GM18508 (cell line): Measurements from ENCODE around the gene CRKL.

ENCODE experiments used
- ATAC-seq: cut with Tn5 transposase; IDR thresholded peaks from one replicate; pipeline ENCODE4 v1.9.1; 2021; ENCODE audit warnings: moderate number of reproducible peaks; ENCODE audit not compliant: insufficient read depth, unreplicated experiment

CRKL gene

DNA sequence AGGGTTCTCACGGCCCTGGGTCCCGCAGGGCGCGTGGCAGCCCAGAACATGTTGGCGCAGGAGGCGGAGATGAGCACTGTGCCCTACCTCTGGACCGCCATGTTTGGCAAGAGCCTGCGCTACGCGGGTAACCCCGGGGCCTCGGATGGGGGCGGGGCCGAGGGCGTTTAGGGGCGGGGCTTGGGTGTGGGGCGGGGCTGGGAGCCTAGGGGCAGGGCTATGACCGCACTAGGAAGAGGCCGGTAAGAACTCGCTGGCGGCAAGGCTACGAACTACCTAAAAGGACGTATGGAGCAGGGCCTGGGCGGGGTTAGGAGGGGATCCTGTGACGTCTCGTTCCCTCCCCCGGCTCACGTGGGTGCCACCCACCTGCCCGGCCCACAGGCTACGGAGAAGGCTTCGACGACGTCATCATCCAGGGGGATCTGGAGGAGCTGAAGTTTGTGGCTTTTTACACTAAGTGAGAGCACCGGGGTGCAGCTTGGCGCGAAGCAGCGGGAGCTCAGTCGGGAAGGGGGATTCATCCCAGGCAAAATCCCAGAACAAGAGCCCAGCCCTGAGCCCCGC lies 62.1 kb downstream of the CRKL start:
- ATAC-seq, result no peak

DNA sequence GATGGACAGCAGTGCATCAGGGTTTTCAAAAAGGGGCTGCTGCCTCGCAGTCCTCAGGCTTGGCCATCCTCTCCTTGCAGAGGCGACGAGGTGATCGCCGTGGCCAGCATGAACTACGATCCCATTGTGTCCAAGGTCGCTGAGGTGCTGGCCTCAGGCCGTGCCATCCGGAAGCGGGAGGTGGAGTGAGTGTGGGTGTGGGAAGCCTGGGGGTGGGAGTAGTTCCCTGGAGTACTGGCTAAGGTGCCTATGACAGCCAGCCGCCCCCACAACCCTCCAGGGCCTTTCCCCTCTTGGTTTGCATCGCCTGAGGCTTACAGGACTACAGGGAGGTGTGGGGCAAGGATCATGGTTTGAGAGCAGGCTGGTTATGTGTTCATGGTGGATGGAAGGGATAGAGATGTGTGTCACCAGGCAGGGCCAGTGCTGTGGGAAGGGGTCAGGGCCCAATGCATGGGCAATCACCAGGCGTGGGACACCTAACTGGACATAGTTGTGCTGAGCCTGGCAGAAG lies 62.8 kb downstream of the CRKL start:
- ATAC-seq, result no peak

DNA sequence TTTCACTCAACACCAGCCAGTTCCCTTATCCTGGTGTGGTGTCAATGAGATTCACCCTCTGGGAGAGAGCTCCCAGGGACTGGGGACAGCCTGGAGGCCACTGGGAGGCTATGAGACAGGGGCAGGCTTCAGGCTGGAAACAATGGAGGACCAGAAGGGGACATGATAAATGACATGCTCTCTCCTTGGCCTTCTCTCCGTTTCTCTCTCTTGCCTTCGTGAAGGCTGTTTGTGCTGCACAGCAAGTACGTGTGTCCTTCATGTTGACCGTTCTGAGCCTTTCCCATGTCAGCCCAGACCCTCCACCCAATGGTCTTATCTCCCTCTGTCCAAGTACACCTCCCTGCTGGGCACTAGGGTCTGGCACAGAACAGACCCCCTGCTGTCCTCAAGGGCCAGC lies 63.3 kb downstream of the CRKL start:
- no peak for ATAC-seq

DNA sequence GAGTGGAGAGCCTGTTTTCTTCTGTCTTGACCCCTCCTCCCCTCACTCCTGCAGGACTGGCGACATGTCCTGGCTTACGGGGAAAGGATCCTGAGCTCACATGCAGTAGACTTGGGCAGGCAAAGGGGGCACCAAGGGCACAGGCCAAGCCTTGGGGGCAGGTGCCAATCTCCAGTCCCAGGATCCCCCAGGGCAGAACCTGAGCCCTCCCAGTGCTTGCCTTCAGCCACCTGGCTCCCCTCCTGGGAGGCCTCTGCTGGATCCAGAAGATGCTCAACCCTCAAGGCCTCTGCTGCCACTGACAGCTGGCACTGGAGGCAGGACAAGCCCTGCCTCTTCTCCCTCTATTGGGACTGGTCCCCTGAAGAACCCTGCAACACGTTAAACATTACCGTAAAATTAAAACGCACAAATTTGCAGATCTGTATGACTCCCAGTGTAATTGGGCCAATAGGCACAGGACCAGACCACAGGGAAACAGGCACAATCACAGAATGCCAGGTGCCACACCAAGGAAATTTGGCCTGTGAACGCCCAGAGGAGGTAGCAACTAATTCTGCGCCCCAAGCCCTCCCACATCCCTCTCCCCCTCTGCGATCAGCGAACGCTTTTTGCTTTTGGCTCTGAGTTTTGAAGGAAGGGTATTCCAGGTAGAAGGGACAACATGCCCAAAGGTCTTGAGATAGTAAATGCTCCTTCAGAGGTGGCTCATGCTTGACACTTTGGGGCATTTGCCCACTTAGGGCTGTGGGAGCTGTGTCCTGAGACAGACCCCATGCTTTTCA lies 63.9 kb downstream of the CRKL start:
- ATAC-seq, result no peak

DNA sequence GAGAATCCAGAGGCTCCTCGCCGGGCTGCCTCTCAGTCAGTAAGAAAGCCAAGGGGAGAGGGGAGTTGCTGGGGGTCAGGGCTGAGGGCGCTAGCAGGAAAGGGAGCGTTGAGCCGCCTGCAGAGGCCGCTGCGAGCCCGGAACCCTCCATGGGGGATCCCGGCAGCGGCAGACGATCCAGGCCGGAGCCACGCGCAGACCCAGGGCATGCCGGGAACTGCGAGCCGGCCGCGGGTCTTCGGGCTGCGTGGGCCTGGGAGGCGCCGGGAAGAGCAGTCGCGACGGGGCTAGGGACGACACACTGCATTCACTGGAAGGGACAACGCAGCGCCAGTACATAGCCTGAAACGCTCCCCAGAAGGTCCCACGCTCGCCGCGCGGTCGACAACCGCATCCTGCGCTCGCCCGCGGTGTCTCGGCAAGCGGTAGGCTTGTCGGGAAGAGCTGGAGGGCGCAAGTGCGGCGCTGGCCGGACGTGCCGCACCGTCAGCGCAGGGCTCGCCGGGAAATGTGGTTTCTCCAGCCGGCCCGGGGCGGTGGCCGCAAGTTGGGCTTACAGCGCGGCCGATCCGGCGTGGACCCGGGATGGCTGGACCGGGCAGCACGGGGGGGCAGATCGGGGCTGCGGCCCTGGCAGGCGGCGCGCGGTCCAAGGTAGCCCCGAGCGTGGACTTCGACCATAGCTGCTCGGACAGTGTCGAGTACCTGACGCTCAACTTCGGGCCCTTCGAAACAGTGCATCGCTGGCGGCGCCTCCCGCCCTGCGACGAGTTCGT lies 64.8 kb downstream of the CRKL start, which contains the start of gene LZTR1:
Gene LZTR1 (plus strand): TSS at position 511 of the 776 bp plus-strand sequence. CDS start 75 bp downstream, at position 586.
- no peak for ATAC-seq

DNA sequence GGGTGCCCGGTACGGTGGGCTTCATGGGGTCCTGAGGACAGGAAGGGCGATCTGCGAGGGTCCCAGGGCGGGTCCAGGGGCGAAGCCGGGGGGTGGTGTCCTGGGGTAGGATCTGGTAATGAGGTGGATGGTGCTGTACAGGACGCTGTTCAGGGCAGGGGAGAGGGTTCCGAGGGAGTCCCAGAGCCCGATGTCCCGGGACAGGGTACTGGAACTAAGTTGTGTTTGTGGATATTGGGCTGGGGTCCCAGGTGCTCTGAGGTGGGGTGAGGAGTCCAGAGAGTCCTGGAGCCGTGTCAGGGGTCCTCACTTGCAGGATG lies 65.3 kb downstream of the CRKL start:
- ATAC-seq, result no peak

DNA sequence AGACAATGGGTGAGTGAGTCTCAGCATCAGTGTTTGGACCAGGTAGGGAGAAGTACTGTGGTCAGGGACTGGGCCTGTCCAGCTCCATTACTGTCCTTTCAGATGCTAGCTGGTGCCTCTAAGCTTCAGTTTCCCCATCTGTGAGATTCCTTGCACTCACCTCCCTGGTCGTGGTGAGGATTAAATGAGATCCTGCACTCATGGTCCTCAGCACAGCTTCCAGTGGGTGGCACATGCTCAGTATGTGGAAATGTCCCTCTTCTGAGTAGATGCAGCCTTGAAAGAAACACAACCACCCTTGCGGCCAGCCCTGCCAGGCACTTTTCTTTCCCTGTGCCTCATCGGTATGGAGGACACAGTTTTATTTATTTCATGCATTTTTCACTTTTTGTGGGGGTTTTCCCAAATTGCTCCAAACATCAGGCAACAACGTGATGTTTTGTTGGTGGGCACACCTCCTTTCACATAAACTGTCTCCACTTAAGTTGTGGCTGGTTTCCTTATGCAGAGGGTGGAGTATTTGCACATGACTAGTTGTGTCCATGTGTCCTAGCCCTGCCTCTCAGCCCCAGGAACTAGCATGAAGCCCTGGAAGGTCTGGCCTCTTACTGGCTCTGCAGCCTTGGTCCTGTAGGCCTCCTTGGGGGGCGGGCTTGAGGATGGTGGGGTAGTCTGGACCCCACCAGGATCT lies 66.0 kb downstream of the CRKL start:
- ATAC-seq, result no peak

DNA sequence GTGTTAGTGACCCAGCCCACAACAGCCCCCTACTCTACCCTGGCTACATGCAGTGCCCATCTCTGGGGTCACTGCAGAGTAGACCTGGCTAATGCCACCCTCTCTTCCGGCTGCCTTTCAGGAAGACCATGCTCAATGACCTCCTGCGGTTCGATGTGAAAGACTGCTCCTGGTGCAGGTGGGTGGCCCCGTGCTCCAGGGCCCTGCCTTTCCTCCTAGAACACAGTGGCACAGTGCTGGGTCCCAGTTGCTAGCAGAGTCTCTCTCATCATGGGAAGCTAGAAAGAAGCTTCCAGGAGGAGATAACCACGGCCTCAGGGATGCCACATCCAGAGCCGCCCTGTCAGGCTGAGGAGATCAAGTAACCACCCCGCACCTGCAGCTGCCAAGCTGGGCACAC lies 68.5 kb downstream of the CRKL start:
- no peak for ATAC-seq

DNA sequence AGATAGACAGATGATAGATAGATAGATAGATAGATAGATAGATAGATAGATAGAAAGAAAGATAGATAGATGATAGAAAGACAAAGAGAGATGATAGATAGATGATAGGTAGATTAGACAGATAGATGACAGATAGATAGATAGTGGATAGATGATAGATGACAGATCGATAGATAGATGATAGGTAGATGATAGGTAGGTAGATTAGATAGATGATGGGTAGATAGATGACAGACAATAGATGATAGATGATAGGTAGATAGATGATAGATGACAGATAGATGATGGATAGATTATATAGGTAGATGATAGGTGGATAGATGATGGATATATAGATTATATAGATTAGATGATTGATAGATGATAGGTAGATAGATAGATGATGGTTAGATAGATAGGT lies 69.2 kb downstream of the CRKL start:
- no peak for ATAC-seq

DNA sequence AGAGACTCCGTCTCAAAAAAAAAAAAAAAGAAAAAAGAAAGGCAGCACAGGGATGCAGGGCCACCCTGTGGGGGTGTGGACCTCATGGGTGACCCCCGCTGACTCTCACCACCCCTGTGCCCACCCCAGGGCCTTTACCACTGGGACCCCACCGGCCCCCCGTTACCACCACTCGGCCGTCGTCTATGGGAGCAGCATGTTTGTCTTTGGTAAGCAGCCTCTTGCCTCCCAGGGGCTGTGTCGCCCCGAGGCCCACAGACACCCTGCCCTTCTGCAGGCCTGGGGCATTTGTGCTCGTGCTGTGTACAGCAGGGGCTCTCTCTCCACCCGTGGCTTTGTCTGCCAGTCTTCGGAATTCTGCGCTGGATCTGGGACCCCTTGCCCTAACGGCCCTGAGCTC lies 70.2 kb downstream of the CRKL start:
- no peak for ATAC-seq

DNA sequence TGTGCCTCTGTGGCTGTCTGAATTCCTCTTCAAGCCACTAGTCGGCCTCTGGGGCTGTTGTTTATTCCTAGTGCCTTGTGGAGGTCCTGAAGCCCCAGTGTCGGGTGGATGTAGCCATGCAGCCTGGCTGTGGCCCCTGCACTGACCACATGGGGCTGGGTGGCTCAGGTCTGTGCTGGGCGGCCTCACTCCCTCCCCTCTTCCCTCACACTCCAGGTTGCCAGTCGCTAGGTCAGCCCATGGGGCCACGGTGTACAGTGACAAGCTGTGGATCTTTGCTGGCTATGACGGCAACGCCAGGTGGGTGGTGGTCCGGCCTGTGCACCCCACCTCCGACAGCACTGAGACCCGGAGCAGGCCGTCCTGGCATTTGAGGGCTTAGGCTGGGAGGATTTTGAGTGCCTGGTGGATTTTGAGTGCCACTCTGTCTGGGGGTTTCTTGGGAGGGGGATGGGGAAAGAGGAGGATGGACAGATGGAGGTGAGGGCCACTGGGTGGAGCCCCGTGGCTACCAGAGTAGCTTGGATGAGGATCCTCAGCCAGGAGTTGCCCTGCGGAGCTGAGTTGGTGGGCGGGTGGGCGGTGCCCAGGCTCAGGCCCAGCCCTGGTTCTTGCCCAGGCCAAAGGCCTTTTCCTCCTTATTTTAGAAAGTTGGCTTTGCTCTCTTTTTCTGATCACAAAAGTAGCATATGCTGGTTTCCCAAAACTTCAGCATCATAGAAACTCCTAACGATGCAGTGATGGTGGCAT lies 71.5 kb downstream of the CRKL start:
- ATAC-seq, result no peak

DNA sequence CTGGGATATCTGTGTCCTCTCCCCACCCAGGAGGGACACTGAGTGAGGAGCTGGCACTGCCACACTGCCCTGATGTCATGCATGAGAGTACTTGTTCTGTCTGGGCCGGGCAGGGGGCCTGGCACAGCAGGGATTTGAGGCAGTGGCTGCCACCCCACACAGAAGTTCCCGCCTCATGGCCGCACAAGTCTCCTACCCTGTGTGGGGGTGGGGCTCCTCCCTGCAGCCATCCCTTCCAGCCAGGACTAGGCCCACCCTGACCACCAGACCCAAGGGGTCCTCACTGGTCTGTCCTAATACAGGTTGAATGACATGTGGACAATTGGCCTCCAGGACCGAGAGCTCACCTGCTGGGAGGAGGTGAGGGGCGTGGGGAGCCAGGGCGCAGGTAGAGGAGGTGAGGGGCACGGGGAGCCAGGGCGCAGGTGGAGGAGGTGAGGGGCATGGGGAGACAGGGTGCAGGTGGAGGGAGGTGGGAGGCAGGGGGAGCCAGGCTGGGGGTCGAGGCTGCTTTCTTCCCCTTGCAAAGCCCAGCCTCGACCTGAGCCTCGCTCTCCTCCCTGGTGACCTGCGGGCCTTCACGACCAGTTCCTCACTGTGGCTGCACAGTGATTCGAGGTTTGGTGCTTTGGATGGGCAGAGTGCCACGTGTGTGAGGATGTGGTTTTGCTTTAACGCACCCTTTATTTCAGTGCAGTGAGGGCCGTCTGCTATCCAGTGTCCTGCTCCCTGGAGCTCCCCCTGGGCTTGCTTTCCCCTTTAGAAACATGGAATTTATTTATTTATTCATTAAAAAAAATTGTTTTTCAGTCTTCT lies 72.3 kb downstream of the CRKL start:
- ATAC-seq, result no peak

DNA sequence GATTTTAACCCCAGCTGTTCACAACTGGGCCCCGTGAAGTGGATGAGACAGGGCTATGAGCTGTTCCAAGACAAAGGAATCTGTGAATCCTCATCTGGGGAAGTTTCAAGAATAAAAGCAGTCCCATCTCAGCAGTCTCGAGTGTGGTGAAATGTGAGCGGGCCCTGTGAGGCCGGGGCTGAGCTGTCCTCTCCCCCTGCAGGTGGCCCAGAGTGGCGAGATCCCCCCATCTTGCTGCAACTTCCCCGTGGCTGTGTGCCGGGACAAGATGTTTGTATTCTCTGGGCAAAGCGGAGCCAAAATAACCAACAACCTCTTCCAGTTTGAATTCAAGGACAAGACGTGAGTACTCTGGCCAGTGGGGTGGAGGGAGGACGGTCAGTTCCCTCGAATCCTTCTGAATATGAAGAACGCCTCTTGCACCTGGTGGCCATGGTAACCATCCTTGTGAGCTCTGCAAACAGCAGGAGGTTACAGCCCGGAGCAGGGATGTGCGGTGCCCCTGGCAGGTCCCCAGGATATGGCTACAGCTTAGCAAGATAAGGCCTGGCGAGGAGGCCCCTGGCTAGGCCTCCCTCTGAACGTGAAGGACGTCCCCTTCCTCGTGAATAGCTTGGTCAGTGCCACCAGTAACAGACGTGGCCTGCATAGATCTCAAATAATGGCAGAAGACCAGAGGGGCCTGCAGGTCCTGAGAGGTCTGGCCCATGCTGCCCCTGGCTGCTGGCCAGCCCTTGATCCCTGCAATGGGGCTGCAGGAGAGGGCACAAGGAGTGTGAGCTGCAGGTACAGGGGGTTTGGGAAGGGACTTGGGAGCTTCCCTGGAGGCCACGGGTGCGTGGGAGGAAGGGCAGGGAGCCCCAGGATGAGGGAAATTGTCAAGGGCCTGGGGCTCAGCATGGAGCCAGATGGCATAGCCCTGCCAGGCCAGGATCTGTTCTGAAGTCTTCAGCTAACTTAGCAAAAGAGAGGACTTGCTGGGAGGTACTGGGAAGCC lies 73.3 kb downstream of the CRKL start:
- ATAC-seq, result no peak

DNA sequence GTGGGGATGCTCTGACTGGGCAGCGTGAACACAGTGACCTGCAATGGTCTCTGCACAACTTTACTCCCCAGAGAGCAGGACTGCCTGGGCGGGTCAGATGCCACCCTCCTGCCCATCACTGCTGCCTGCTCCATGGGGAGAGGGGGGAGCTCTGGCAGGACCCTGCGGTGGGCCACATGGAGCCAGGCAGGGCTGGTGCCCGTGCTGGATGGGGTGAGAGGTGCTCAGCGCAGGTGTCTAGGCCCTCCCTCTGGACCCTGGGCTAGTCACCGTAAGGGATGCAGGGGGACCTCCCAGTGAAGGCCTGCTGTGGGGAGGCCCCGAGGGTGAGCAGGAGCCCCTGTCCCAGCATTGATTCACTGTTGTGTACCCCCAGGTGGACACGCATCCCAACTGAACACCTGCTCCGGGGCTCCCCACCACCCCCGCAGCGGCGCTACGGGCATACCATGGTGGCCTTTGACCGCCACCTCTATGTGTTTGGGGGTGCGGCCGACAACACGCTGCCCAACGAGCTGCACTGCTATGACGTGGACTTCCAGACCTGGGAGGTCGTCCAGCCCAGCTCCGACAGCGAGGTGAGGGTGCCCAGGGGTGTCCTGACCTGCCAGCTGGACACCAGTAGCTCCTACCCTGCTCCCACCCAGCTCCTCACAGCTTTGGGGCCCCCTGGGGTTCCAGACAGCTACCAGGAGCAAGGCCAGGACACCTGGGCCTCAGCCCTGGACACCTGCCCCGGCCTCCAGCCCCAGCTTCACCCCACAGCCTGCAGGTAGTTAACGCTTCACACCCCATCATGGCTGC lies 74.2 kb downstream of the CRKL start:
- no peak for ATAC-seq

DNA sequence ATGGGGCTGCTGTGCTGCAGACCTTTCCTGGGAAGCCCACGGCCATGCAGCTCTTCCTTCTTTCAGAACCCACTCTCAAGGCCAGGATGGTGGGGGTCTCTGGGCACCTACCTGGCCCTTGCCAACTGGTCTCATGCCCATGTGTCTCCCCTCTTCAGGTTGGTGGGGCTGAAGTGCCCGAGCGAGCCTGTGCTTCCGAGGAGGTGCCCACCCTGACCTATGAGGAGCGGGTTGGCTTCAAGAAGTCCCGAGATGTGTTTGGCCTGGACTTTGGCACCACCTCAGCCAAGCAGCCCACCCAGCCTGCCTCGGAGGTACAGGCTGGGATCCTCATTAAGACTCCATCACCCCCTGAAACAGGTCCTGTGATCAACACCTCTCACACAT lies 74.8 kb downstream of the CRKL start:
- no peak for ATAC-seq

DNA sequence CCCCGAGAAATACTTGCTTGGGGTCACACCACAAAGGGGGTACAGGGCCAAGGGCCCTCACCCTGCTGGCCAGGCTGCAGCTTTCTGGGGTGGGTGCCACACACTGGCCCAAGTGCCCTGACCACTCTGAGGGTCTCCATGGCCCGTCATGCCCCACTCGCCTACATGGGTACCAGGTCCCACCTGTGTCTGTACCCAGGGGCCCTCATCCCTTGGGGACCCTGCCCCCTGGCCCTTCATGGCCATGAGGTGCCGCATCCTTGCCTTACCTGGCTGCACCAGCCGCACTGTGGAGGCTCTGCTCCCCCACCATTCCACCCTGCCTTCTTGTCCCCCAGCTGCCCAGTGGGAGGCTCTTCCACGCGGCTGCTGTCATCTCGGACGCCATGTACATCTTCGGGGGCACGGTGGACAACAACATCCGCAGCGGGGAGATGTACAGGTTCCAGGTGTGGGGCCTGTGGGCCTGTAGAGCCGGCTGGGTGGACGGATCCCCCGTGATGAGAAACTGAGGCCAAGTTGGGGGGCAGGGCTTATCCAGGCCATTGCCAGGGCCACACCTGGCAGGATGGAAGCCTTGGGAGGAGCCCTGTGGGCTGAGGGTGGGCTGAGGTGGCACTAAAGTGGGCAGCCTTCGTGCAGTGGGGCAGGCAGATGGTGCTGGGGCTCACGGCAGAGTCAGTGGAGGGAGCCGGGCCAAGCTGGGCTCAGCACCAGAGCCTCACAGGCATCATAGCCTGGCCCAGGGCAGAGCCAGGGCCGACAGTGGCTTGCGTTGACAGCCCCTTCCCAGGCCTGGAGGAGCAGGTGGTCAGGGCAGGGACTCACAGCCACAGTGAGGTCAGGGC lies 75.5 kb downstream of the CRKL start:
- ATAC-seq, result no peak
